Smooth muscle cell (in vitro differentiated cells): ENCODE results near the gene RAB11FIP4. TPM values are rescaled to one million over a fixed set of nuclear protein-coding genes. Genes with fewer than 3 reads are reported as not detected.

Experiments used
- DNase-seq: peaks from one replicate; lab custom pipeline; 2025; ENCODE audit not compliant: unreplicated experiment; lab: John Stamatoyannopoulos, UW
- H2AFZ ChIP-seq: fragments of 200-600 bp; sonication (generic); 2 replicates; pipeline ENCODE4 v1.6.0; 2016; ENCODE audit warnings: antibody characterized with exemption, low read depth, mild to moderate bottlenecking
- H3F3A ChIP-seq: fragments of 200-600 bp; sonication (generic); 2 replicates; pipeline ENCODE4 v1.6.0; 2017; ENCODE audit warnings: antibody characterized with exemption, low read depth
- H3K27ac ChIP-seq: fragments of 200-600 bp; sonication (generic); 2 replicates; pipeline ENCODE4 v1.5.1; 2016; ENCODE audit warnings: low read depth, mild to moderate bottlenecking
- H3K27me3 ChIP-seq: fragments of 200-600 bp; sonication (generic); 2 replicates; pipeline ENCODE4 v1.6.1; 2016; ENCODE audit warnings: low read depth, mild to moderate bottlenecking
- H3K36me3 ChIP-seq: fragments of 200-600 bp; sonication (generic); 2 replicates; pipeline ENCODE4 v1.5.1; 2016; ENCODE audit warnings: low read depth
- H3K4me1 ChIP-seq: fragments of 200-600 bp; sonication (generic); 2 replicates; pipeline ENCODE4 v1.5.1; 2016; ENCODE audit warnings: low read depth
- H3K4me2 ChIP-seq: fragments of 200-600 bp; sonication (generic); 2 replicates; pipeline ENCODE4 v1.6.0; 2016; ENCODE audit warnings: mild to moderate bottlenecking
- H3K4me3 ChIP-seq: fragments of 200-600 bp; sonication (generic); 2 replicates; pipeline ENCODE4 v1.5.1; 2016; ENCODE audit warnings: mild to moderate bottlenecking
- H3K79me2 ChIP-seq: fragments of 200-600 bp; sonication (generic); 2 replicates; pipeline ENCODE4 v1.6.0; 2016; ENCODE audit warnings: low read depth, mild to moderate bottlenecking
- H3K9ac ChIP-seq: fragments of 200-600 bp; sonication (generic); 2 replicates; pipeline ENCODE4 v1.6.0; 2016; ENCODE audit warnings: low read depth
- H3K9me3 ChIP-seq: fragments of 200-600 bp; sonication (generic); replicated peaks from 2 replicates; pipeline ENCODE4 v1.5.1; 2016; ENCODE audit warnings: low read depth
- H4K20me1 ChIP-seq: fragments of 200-600 bp; sonication (generic); 2 replicates; pipeline ENCODE4 v1.6.0; 2016; ENCODE audit warnings: low read depth
- WGBS: methylation state at CpG from one replicate; pipeline ENCODE4 v1.1.7; 2016; ENCODE audit warnings: low lambda C conversion rate; 5-methylcytosine and 5-hydroxymethylcytosine counted together
- polyA plus RNA-seq: library from polyadenylated mRNA; unstranded; fragments of >200 nt; fragmentation: Nextera tagmentation; extraction: Ambion mirVana; gene quantifications from 2 replicates; pipeline ENCODE4 v1.2.1, GENCODE V29; 2016
- total RNA-seq: library from RNA; depleted of rRNA; stranded (reverse); fragments of >200 nt; gene quantifications from 2 replicates; pipeline ENCODE4 v1.2.3, GENCODE V29; 2014
- TF ChIP-seq, protein P1 (sequence below): fragments of 200-600 bp; sonication (generic); IDR thresholded peaks from 2 replicates; pipeline ENCODE4 v1.5.1; 2017; ENCODE audit warnings: borderline replicate concordance, mild to moderate bottlenecking, antibody characterized with exemption; ENCODE audit not compliant: insufficient read depth, poor library complexity, severe bottlenecking

Gene RAB11FIP4
- total and polyA plus RNA-seq, 2 experiments from 2014 or later = 0.42 to 2.9 TPM

DNA sequence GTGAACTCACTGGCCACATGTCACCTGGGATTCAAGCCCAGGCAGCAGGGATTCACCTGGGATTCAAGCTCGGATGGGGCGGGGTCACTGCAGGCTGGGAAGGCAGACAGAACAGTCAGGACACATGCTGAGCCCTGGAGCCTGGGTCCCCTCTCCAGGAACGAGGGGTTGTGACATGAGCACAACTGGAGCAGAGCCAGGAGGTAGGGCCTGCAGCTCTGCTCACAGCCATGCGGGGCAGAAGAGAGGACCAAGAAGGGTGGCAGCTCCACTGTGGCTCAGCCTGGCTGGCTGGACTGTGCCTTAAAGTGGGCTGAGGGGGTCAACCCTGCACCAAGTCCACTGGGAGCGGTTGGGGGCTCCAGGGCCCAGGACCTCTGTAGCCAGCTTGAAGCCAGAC, 150.1 kb downstream of the RAB11FIP4 start:
- no peak overlapping the region for H3K27ac ChIP-seq
- H3K9ac ChIP-seq = no peak overlapping the region
- H3K79me2 ChIP-seq = no peaks in the 10 kb centered on the region
- no peak overlapping the region for H3K4me3 ChIP-seq
- H2AFZ ChIP-seq = no peak overlapping the region
- H3K36me3 ChIP-seq = no peaks in the 10 kb centered on the region
- no peaks in the 10 kb centered on the region for H3F3A ChIP-seq
- H3K27me3 ChIP-seq = no peaks in the 10 kb centered on the region
- TF ChIP-seq, protein P1, sequence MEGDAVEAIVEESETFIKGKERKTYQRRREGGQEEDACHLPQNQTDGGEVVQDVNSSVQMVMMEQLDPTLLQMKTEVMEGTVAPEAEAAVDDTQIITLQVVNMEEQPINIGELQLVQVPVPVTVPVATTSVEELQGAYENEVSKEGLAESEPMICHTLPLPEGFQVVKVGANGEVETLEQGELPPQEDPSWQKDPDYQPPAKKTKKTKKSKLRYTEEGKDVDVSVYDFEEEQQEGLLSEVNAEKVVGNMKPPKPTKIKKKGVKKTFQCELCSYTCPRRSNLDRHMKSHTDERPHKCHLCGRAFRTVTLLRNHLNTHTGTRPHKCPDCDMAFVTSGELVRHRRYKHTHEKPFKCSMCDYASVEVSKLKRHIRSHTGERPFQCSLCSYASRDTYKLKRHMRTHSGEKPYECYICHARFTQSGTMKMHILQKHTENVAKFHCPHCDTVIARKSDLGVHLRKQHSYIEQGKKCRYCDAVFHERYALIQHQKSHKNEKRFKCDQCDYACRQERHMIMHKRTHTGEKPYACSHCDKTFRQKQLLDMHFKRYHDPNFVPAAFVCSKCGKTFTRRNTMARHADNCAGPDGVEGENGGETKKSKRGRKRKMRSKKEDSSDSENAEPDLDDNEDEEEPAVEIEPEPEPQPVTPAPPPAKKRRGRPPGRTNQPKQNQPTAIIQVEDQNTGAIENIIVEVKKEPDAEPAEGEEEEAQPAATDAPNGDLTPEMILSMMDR = no peak
- no peaks in the 10 kb centered on the region for H4K20me1 ChIP-seq
- DNase-seq = no peak
- H3K4me2 ChIP-seq = no peak overlapping the region
- no peaks in the 10 kb centered on the region for H3K4me1 ChIP-seq
- no peaks in the 10 kb centered on the region for H3K9me3 ChIP-seq
- WGBS = 82% methylated on average over 5 of the region's 5 CpGs

DNA sequence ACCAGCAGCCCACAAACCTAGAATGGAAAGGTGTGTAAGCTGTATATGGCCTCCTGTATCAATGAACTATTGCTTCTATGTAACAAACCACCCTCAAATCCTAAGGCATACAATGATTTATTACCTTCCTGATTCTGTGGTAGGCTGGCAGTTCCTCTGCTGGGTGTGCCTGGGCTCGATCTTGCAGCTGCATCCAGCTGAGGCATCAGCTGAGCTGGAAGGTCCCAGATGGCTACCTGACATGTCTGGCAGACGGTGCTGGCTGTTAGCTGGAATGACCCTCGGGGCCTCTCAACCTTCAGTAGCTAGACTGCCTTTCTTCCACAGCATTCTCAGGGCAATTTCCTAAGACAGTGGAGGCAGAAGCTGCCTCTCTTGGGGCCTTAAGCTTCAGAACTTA, 152.7 kb downstream of the RAB11FIP4 start:
- no peaks in the 10 kb centered on the region for H3K4me1 ChIP-seq
- no peak overlapping the region for H3K9ac ChIP-seq
- no peaks in the 10 kb centered on the region for H3K9me3 ChIP-seq
- H3K79me2 ChIP-seq = no peaks in the 10 kb centered on the region
- H3K27me3 ChIP-seq = no peaks in the 10 kb centered on the region
- no peaks in the 10 kb centered on the region for H3F3A ChIP-seq
- no peaks in the 10 kb centered on the region for H4K20me1 ChIP-seq
- WGBS = 73% methylated on average over 3 of the region's 3 CpGs
- H3K27ac ChIP-seq = no peak overlapping the region
- no peak overlapping the region for H2AFZ ChIP-seq
- TF ChIP-seq, protein P1 = no peak
- no peak overlapping the region for H3K4me2 ChIP-seq
- no peaks in the 10 kb centered on the region for H3K36me3 ChIP-seq
- no peak for DNase-seq
- no peak overlapping the region for H3K4me3 ChIP-seq

DNA sequence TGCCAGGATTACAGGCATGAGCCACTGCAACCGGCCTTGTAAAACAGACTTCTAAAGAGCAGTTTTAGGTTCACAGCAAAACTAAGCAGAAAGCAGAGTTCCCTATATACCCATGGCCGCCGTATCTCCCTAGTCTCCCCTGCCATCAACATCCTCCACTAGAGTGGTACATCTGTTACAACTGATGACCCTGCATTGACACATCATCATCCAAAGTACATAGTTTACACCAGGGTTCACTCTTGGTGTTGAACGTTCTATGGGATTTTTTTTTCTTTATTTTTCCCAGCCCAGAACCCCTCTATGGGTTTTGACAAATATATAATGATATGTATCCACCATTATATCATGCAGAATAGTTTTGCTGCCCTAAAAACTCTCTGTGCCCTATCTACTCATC, 155.2 kb downstream of the RAB11FIP4 start:
- WGBS = 87% methylated on average over 4 of the region's 4 CpGs
- TF ChIP-seq, protein P1 = no peak
- H3K4me3 ChIP-seq = no peak overlapping the region

DNA sequence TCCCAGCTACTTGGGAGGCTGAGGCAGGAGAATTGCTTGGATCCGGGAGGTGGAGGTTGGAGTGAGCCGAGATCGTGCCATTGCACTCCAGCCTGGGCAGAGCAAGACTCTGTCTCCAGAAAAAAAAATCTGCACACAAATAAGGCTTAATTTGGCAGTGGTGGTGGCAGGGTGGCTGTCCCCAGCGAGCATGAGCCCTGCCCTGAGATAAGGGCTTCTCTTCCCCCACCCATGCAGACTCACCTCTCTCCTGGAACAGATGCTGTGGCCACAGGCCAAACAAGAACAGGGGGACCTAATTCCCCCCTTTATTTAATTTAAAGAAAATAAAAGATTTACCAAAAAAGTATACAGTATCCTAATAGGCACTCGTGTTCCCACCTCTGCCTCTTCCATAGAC, 157.2 kb downstream of the RAB11FIP4 start:
- Histone ChIP-seq H3K27me3 (no peaks in the 10 kb centered on the region), H3K27ac (no peak overlapping the region), H3K4me3 (peak overlapping the region; percentile 90), H3K79me2 (no peaks in the 10 kb centered on the region), H3K36me3 (no peaks in the 10 kb centered on the region), H3K9ac (peak overlapping the region; percentile 64), H2AFZ (no peak overlapping the region), H3F3A (no peaks in the 10 kb centered on the region), H3K9me3 (no peaks in the 10 kb centered on the region), H3K4me1 (no peaks in the 10 kb centered on the region), H4K20me1 (no peaks in the 10 kb centered on the region), H3K4me2 (peak overlapping the region; percentile 85)
- DNase-seq = no peak
- 68% methylated on average over 5 of the region's 5 CpGs for WGBS
- TF ChIP-seq, protein P1 = no peak

More for the DNA sequence above, 155.2 kb downstream of the RAB11FIP4 start:
- H3K36me3 ChIP-seq = no peaks in the 10 kb centered on the region
- no peak overlapping the region for H3K9ac ChIP-seq
- H3K9me3 ChIP-seq = no peaks in the 10 kb centered on the region
- no peaks in the 10 kb centered on the region for H3K4me1 ChIP-seq
- H3K27ac ChIP-seq = no peak overlapping the region
- no peaks in the 10 kb centered on the region for H3K27me3 ChIP-seq
- DNase-seq = no peak
- no peaks in the 10 kb centered on the region for H4K20me1 ChIP-seq
- no peaks in the 10 kb centered on the region for H3K79me2 ChIP-seq
- H2AFZ ChIP-seq = no peak overlapping the region
- H3F3A ChIP-seq = no peaks in the 10 kb centered on the region
- H3K4me2 ChIP-seq = no peak overlapping the region
